Liver (tissue), 3 donors: ENCODE data around the gene C1QL1.

Experiments used
- CTCF ChIP-seq: fragments of 150-350 bp; IDR thresholded peaks from 2 replicates; pipeline ENCODE4 v1.5.1; 2017; ENCODE audit warnings: improper control_type of control experiment, low read depth, low read length; ENCODE audit not compliant: missing input control
- GABPA ChIP-seq, 2 donors: IDR thresholded peaks in 1 of 2; conservative IDR thresholded peaks in 1 of 2; 2 replicates each; pipeline ENCODE4 v1.6.1; 2016; ENCODE audit warnings: antibody characterized with exemption in 2 of 2, mild to moderate bottlenecking in 1 of 2, moderate library complexity in 1 of 2
- HNF4A ChIP-seq, 2 donors: conservative IDR thresholded peaks; 2 replicates each; pipeline ENCODE4 v1.6.1; 2016; ENCODE audit warnings: antibody characterized with exemption in 2 of 2, mild to moderate bottlenecking in 2 of 2
- RXRA ChIP-seq, 2 donors: IDR thresholded peaks; 2 replicates each; pipeline ENCODE4 v1.6.1; 2017 to 2018; ENCODE audit warnings: antibody characterized with exemption in 2 of 2, mild to moderate bottlenecking in 1 of 2
- ZBTB33 ChIP-seq: IDR thresholded peaks from 2 replicates; pipeline ENCODE4 v1.6.1; 2016; ENCODE audit warnings: antibody characterized with exemption
- TF ChIP-seq, protein P1 (sequence below): IDR thresholded peaks from 2 replicates; pipeline ENCODE4 v1.6.1; 2016; ENCODE audit warnings: antibody characterized with exemption
- donor health status: healthy.
- donor health status: healthy.

- no peak for TF ChIP-seq CTCF
- TF ChIP-seq, protein P1, sequence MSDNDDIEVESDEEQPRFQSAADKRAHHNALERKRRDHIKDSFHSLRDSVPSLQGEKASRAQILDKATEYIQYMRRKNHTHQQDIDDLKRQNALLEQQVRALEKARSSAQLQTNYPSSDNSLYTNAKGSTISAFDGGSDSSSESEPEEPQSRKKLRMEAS, result no peak
- no peak for TF ChIP-seq HNF4A (conservative IDR thresholded peaks at IDR 0.05)
- no peak for TF ChIP-seq GABPA (IDR thresholded peaks at IDR 0.05 in 1 of 2, conservative IDR thresholded peaks at IDR 0.05 in 1 of 2)
- no peak for TF ChIP-seq RXRA (IDR thresholded peaks at IDR 0.05)
- no peak for TF ChIP-seq ZBTB33
Measured at GRCh38 chr17:44925731-44926697, 42.1 kb downstream of the C1QL1 start.
